OCI-LY3 (cell line): ENCODE measurements around the gene TSTD2.
A peak's percentile ranks its signal among the peaks of the same experiment; 100 is the strongest.

Experiments
- H2AFZ ChIP-seq: fragments of 200-600, 300-600 bp; shearing (Covaris generic); 2 replicates; pipeline ENCODE4 v1.6.0; 2014; ENCODE audit warnings: antibody characterized with exemption, low read depth, low read length
- H3K27ac ChIP-seq: fragments of 200-600, 300-600 bp; sonication (generic); 2 replicates; pipeline ENCODE4 v1.5.1; 2014; ENCODE audit warnings: mild to moderate bottlenecking, low read length, moderate library complexity, mixed read lengths
- H3K27me3 ChIP-seq: fragments of 200-600, 300-600 bp; sonication (generic); 2 replicates; pipeline ENCODE4 v1.6.1; 2014; ENCODE audit warnings: low read depth, low read length, mixed read lengths
- H3K36me3 ChIP-seq: fragments of 200-600, 300-600 bp; sonication (generic); replicated peaks from 2 replicates; pipeline ENCODE3; 2014; ENCODE audit warnings: low read depth, low read length, mixed read lengths
- H3K4me1 ChIP-seq: fragments of 300-600, 200-600 bp; sonication (generic); 2 replicates; pipeline ENCODE4 v1.6.1; 2014; ENCODE audit warnings: low read length, mixed read lengths
- H3K4me2 ChIP-seq: fragments of 200-600, 300-600 bp; sonication (generic); 2 replicates; pipeline ENCODE4 v1.6.1; 2014; ENCODE audit warnings: low read length, mixed read lengths
- H3K4me3 ChIP-seq: fragments of 300-600, 200-600 bp; sonication (generic); 2 replicates; pipeline ENCODE4 v1.5.1; 2014; ENCODE audit warnings: antibody characterized with exemption, mild to moderate bottlenecking, low read length, moderate library complexity
- H3K79me2 ChIP-seq: fragments of 300-600, 200-600 bp; shearing (Covaris generic); 2 replicates; pipeline ENCODE4 v1.6.1; 2014; ENCODE audit warnings: mild to moderate bottlenecking, low read length, mixed read lengths
- H3K9ac ChIP-seq: fragments of 300-600, 200-600 bp; shearing (Covaris generic); 2 replicates; pipeline ENCODE4 v1.6.0; 2014; ENCODE audit warnings: mild to moderate bottlenecking, low read length, moderate library complexity
- H3K9me3 ChIP-seq: fragments of 200-600, 300-600 bp; shearing (Covaris generic); 2 replicates; pipeline ENCODE4 v1.6.1; 2014; ENCODE audit warnings: low read length, mixed read lengths; ENCODE audit not compliant: insufficient read depth
- H4K20me1 ChIP-seq: fragments of 200-600, 300-600 bp; sonication (generic); 2 replicates; pipeline ENCODE4 v1.6.1; 2016; ENCODE audit warnings: low read length, mixed read lengths; ENCODE audit not compliant: insufficient read depth
- CTCF ChIP-seq: fragments of 200-600, 300-600 bp; sonication (generic); IDR thresholded peaks from 2 replicates; pipeline ENCODE4 v1.5.1; 2014; ENCODE audit warnings: antibody characterized with exemption, low read length, low read depth
- EZH2phosphoT487 ChIP-seq: fragments of 200-600 bp; shearing (Covaris generic); IDR thresholded peaks from 2 replicates; pipeline ENCODE4 v1.6.1; 2018; ENCODE audit warnings: antibody characterized with exemption, mixed run types, low read depth

TSTD2 gene

GRCh38 chr9:97632985-97633858 lies at the start of gene TSTD2, which contains the start of gene NCBP1:
TSTD2 (minus strand) TSS chr9:97633368; CDS start chr9:97627562, 5,806 bp downstream.
NCBP1 (plus strand) TSS chr9:97633821; CDS start chr9:97633882, 61 bp downstream.
- Histone ChIP-seq H3K79me2 (peaks cover 80% of the 10 kb centered on the region), H3K4me1 (peaks cover 32% of the 10 kb centered on the region)

GRCh38 chr9:97682242-97682641 lies 49.1 kb upstream of the TSTD2 start:
- H3K79me2 ChIP-seq, result no peaks in the 10 kb centered on the region
- no peak overlapping the region for H3K27ac ChIP-seq
- H4K20me1 ChIP-seq, result no peaks in the 10 kb centered on the region
- H3K9me3 ChIP-seq, result no peaks in the 10 kb centered on the region
- no peak overlapping the region for H3K9ac ChIP-seq
- H3K4me1 ChIP-seq, result no peaks in the 10 kb centered on the region
- no peak overlapping the region for H2AFZ ChIP-seq
- no peaks in the 10 kb centered on the region for H3K27me3 ChIP-seq
- no peak overlapping the region for H3K4me3 ChIP-seq
- no peak overlapping the region for H3K4me2 ChIP-seq
- peaks cover 51% of the 10 kb centered on the region for H3K36me3 ChIP-seq
- TF ChIP-seq EZH2phosphoT487, result no peak
- no peak for TF ChIP-seq CTCF

More at GRCh38 chr9:97632985-97633858, at the start of gene TSTD2, which contains the start of gene NCBP1:
- Histone ChIP-seq H3K4me3 (peak within 1 kb of the TSS; percentile 88), H3K36me3 (no peaks in the 10 kb centered on the region), H4K20me1 (peaks cover 15% of the 10 kb centered on the region), H3K4me2 (peak within 1 kb of the TSS; percentile 71), H2AFZ (peak within 1 kb of the TSS; percentile 72), H3K27ac (peak within 1 kb of the TSS; percentile 87), H3K9ac (peak within 1 kb of the TSS; percentile 85), H3K27me3 (no peaks in the 10 kb centered on the region), H3K9me3 (no peaks in the 10 kb centered on the region)
- TF ChIP-seq EZH2phosphoT487, result no peak
- no peak for TF ChIP-seq CTCF

- H3K9me3 ChIP-seq, result no peaks in the 10 kb centered on the region
- no peak overlapping the region for H3K4me2 ChIP-seq
- no peak overlapping the region for H3K27ac ChIP-seq
These were observed 42.5 kb upstream of the TSTD2 start for GRCh38 chr9:97675655-97676054.

More at GRCh38 chr9:97675655-97676054, 42.5 kb upstream of the TSTD2 start:
- Histone ChIP-seq H4K20me1 (no peaks in the 10 kb centered on the region), H3K36me3 (peaks cover 73% of the 10 kb centered on the region), H3K4me3 (no peak overlapping the region), H3K79me2 (no peaks in the 10 kb centered on the region), H3K27me3 (no peaks in the 10 kb centered on the region), H3K9ac (no peak overlapping the region), H2AFZ (no peak overlapping the region), H3K4me1 (no peaks in the 10 kb centered on the region)
- no peak for TF ChIP-seq CTCF
- TF ChIP-seq EZH2phosphoT487, result no peak
